Sigmoid colon (tissue), 7 donors: ENCODE measurements around the gene SERPING1. TPM values are rescaled to one million over a fixed set of nuclear protein-coding genes. Genes with fewer than 3 reads are reported as not detected.
A peak's percentile ranks its signal among the peaks of the same experiment; 100 is the strongest.

Experiments
- DNase-seq: peaks from one replicate; pipeline ENCODE4 v3.0.0-alpha.2; 2019
- H3K27ac ChIP-seq, 4 donors: fragments of 200-600 bp; sonication (generic); one replicate each; pipeline ENCODE4 v1.5.1; 2016 to 2019; ENCODE audit warnings: mild to moderate bottlenecking in 1 of 4
- H3K27me3 ChIP-seq, 3 donors: fragments of 200-600 bp; sonication (generic); one replicate each; pipeline ENCODE4 v1.5.1; 2019; ENCODE audit warnings: mild to moderate bottlenecking in 1 of 3
- H3K36me3 ChIP-seq, 4 donors: fragments of 200-600 bp; sonication (generic); one replicate each; pipeline ENCODE4 v1.5.1; 2016 to 2019
- H3K4me1 ChIP-seq, 4 donors: fragments of 200-600 bp; sonication (generic); one replicate each; pipeline ENCODE4 v1.5.1; 2017 to 2019
- H3K4me3 ChIP-seq, 4 donors: fragments of 200-600 bp; sonication (generic); one replicate each; pipeline ENCODE4 v1.5.1; 2017 to 2019; ENCODE audit warnings: mild to moderate bottlenecking in 2 of 4, moderate library complexity in 1 of 4
- H3K9me3 ChIP-seq, 4 donors: fragments of 200-600 bp in 3 of 4; sonication (generic) in 3 of 4; one replicate each; pipeline versions ENCODE4 v1.5.1 to v1.6.1; 2013 to 2019
- EP300 ChIP-seq, 4 donors: sonication (generic); formaldehyde crosslinking; IDR thresholded peaks; one replicate each; pipeline ENCODE4 v1.6.1; 2017; ENCODE audit warnings: antibody characterized with exemption in 4 of 4
- POLR2A ChIP-seq, 2 donors: fragments of 450-650 bp; IDR thresholded peaks; one replicate each; pipeline ENCODE4 v1.6.1; 2016; ENCODE audit warnings: antibody characterized with exemption in 2 of 2, mild to moderate bottlenecking in 2 of 2, moderate library complexity in 2 of 2
- POLR2AphosphoS5 ChIP-seq, 4 donors: sonication (generic); formaldehyde crosslinking; IDR thresholded peaks; one replicate each; pipeline ENCODE4 v1.6.1; 2017; ENCODE audit warnings: antibody characterized with exemption in 4 of 4
- WGBS, 2 donors: extraction: QIAGEN DNeasy Blood & Tissue Kit; methylation state at CpG; one replicate each; pipeline ENCODE4 v1.1.7; 2013; 5-methylcytosine and 5-hydroxymethylcytosine counted together
- intact Hi-C: fragments of 100-400 bp; cut with DNase I; formaldehyde crosslinking; loops from one replicate; pipeline ENCODE4 v1.15.1; 2023
- polyA plus RNA-seq, 3 donors: library from polyadenylated mRNA; stranded (reverse); fragments of 200-250 nt; gene quantifications; one replicate each; pipeline ENCODE4 v1.2.3, GENCODE V29; 2013
- total RNA-seq, 4 donors: library from RNA; depleted of rRNA; stranded (reverse); fragments of >200 nt; gene quantifications; one replicate each; pipeline ENCODE4 v1.1.0, GENCODE V29; 2016
- TF ChIP-seq, protein P1 (sequence below), 4 experiments: fragments of 450-650 bp in 3 of 4; fragments of 200-600 bp in 1 of 4; IDR thresholded peaks; one replicate each; pipeline ENCODE4 v1.5.1; 2016 to 2019; ENCODE audit warnings: antibody characterized with exemption in 4 of 4, mild to moderate bottlenecking in 3 of 4, moderate library complexity in 2 of 4
- donor health status: healthy with polysubstance abuse.
- donor health status: Bipolar disorder and iron deficiency.
- donor health status: healthy.

Gene SERPING1
- total RNA-seq (100 to 1,000 TPM; 214 to 397 (median 295) TPM), polyA plus RNA-seq (100 to 1,000 TPM in 1 of 3 donors, 10 to 100 TPM in 2; 24.5 to 147 (median 49.9) TPM)

DNA sequence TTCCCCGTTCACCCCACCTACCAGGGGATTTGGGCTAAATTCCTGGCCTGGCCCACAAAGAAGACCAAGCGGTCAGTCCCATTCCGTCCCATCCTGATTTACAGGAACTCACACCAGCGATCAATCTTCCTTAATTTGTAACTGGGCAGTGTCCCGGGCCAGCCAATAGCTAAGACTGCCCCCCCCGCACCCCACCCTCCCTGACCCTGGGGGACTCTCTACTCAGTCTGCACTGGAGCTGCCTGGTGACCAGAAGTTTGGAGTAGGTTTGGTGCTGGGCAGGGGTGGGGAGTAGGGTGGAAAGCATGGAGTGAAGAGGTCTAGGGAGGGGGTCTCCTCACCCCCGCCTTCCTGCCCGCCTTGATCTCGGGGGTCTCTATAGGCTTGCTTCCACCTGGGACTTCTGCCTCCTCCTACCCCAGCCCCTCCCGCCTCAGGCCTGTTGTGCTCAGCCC, at the start of gene SERPING1:
SERPING1 (plus strand) TSS at position 225 of the 455 bp plus-strand sequence. CDS start 586 bp downstream, outside the sequence.
- Histone ChIP-seq H3K27ac (peak within 1 kb of the TSS; percentile 79 to 93 (median 89)), H3K4me1 (peaks cover 0 to 22% (median 13%) of the 10 kb centered on the region in 4 donors), H3K27me3 (no peaks in the 10 kb centered on the region), H3K4me3 (peak within 1 kb of the TSS; percentile 48 to 76 (median 64)), H3K36me3 (peaks cover 0 to 19% (median 0%) of the 10 kb centered on the region in 4 donors), H3K9me3 (no peaks in the 10 kb centered on the region)
- peak; percentile 91 for DNase-seq
- intact Hi-C loops = loop anchor here (2.0 kb wide), 1 partner anchor 29 kb away; no protein-coding TSS in a partner anchor
- TF ChIP-seq, protein P1, sequence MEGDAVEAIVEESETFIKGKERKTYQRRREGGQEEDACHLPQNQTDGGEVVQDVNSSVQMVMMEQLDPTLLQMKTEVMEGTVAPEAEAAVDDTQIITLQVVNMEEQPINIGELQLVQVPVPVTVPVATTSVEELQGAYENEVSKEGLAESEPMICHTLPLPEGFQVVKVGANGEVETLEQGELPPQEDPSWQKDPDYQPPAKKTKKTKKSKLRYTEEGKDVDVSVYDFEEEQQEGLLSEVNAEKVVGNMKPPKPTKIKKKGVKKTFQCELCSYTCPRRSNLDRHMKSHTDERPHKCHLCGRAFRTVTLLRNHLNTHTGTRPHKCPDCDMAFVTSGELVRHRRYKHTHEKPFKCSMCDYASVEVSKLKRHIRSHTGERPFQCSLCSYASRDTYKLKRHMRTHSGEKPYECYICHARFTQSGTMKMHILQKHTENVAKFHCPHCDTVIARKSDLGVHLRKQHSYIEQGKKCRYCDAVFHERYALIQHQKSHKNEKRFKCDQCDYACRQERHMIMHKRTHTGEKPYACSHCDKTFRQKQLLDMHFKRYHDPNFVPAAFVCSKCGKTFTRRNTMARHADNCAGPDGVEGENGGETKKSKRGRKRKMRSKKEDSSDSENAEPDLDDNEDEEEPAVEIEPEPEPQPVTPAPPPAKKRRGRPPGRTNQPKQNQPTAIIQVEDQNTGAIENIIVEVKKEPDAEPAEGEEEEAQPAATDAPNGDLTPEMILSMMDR (IDR thresholded peaks at IDR 0.05) = no peak
- no peak for TF ChIP-seq EP300 (IDR thresholded peaks at IDR 0.05)
- peak; percentile 35 to 69 (median 52) for TF ChIP-seq POLR2AphosphoS5 (IDR thresholded peaks at IDR 0.05)
- WGBS, 2 donors = 34 to 36% methylated on average over 10 of the region's 10 CpGs

DNA sequence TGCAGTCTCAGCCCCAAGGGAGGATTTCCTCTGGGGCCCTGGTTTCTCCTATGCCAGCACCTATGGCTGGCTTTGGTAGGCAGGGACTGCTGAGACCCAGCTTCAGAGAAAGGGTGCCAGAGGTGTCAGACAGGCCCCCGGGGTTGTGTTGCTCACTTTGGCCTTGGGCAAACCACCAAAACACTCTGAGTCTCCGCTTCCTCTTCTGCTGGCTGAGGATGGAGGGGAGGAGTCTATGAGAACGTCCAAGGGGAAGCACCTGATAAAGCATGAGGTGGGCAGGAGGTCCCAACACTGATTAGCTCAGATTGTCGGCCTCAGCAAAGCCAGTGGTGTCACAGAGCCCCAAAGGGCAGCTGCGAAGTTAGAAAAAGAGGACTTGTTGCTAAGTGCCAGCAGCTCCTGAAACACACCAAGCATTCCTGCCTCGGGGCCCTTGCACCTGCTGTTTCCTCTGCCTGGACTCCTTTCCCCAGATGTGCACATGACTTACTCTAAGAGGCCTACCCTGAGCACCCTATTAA, 49.6 kb upstream of the SERPING1 start:
- intact Hi-C loops = no loop called here
- 44 to 53% methylated on average over 6 of the region's 6 CpGs for WGBS, 2 donors
- no peak overlapping the region for H3K4me3 ChIP-seq
- no peak overlapping the region for H3K27ac ChIP-seq
- no peaks in the 10 kb centered on the region for H3K9me3 ChIP-seq
- no peaks in the 10 kb centered on the region for H3K27me3 ChIP-seq
- H3K36me3 ChIP-seq = peaks cover 15 to 46% (median 29%) of the 10 kb centered on the region in 4 donors
- no peak for DNase-seq
- H3K4me1 ChIP-seq = no peaks in the 10 kb centered on the region
- TF ChIP-seq POLR2AphosphoS5 (IDR thresholded peaks at IDR 0.05) (no peak), POLR2A (IDR thresholded peaks at IDR 0.05) (no peak), EP300 (IDR thresholded peaks at IDR 0.05) (no peak)
- TF ChIP-seq, protein P1 (IDR thresholded peaks at IDR 0.05) = no peak

DNA sequence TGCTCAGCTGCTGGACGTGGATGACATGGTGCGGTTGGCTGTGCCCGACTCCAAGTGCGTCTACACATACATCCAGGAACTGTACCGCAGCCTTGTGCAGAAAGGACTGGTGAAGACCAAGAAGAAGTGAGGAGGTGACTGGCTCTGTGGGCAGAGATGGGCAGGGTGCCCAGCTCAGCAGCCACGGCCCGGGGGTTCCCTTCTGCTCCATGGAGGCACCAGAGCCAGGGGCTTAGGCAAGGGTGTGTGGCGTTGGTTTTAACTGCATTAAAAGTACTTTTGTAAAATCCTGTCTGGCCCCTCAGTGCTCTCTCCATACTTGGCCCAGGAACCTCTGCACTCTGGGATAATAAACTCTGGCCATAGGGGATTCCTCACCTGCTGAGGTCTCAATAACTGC, 47.5 kb upstream of the SERPING1 start:
- no peaks in the 10 kb centered on the region for H3K9me3 ChIP-seq
- H3K27me3 ChIP-seq = no peaks in the 10 kb centered on the region
- no peaks in the 10 kb centered on the region for H3K4me1 ChIP-seq
- TF ChIP-seq, protein P1 (IDR thresholded peaks at IDR 0.05) = no peak
- TF ChIP-seq POLR2AphosphoS5 (IDR thresholded peaks at IDR 0.05) = no peak
- TF ChIP-seq EP300 (IDR thresholded peaks at IDR 0.05) = no peak
- TF ChIP-seq POLR2A (IDR thresholded peaks at IDR 0.05) = no peak
- intact Hi-C loops = no loop called here
- H3K36me3 ChIP-seq = peaks cover 21 to 67% (median 45%) of the 10 kb centered on the region in 4 donors
- DNase-seq = no peak
- no peak overlapping the region for H3K27ac ChIP-seq
- H3K4me3 ChIP-seq = no peak overlapping the region
- 93 to 97% methylated on average over 8 of the region's 8 CpGs for WGBS, 2 donors

DNA sequence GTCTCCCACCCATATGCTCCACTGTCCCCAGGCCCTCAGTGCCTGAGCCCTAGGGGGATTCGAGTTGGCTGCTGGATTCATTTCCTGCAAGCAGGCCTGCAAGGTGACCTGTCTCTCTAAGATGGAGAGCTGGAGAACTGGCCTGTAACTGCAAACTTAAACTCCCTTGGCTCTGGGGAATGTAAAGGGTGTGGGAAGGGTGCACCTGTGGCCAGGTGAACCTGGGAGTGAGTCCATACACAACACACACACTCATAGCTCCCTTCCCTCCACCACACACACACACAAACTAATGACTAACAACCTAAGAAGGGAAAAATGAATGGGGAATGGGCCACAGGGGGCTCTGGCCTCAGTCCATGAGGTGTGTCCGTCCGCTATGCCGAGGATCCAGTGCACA, 45.5 kb upstream of the SERPING1 start:
- no peak for DNase-seq
- TF ChIP-seq POLR2AphosphoS5 (IDR thresholded peaks at IDR 0.05) = no peak
- TF ChIP-seq, protein P1 (IDR thresholded peaks at IDR 0.05) = no peak
- TF ChIP-seq POLR2A (IDR thresholded peaks at IDR 0.05) = no peak
- no peak for TF ChIP-seq EP300 (IDR thresholded peaks at IDR 0.05)
- Histone ChIP-seq H3K36me3 (peaks cover 21 to 85% (median 46%) of the 10 kb centered on the region in 4 donors), H3K9me3 (no peaks in the 10 kb centered on the region), H3K27ac (no peak overlapping the region), H3K4me1 (no peaks in the 10 kb centered on the region), H3K27me3 (no peaks in the 10 kb centered on the region), H3K4me3 (no peak overlapping the region)
- intact Hi-C loops = no loop called here
- WGBS, 2 donors = 92 to 95% methylated on average over 4 of the region's 4 CpGs
